Motor neuron (in vitro differentiated cells): ENCODE results near the gene TBC1D1. TPM values are rescaled to one million over a fixed set of nuclear protein-coding genes. Genes with fewer than 3 reads are reported as not detected.

Experiments
- ATAC-seq, 8 experiments: fragments of 200-7000 bp; cut with Tn5 transposase; replicated peaks in 6 of 8; 2 replicates each; pipeline ENCODE4 v1.8.0; 2021; ENCODE audit warnings: mild to moderate bottlenecking in 8 of 8, moderate library complexity in 8 of 8
- H3K27ac ChIP-seq, 2 donors: fragments of 250-450 bp; sonication (Bioruptor Pico); 2 replicates each; pipeline ENCODE4 v1.9.0; 2021; ENCODE audit warnings: antibody characterized with exemption in 2 of 2, mild to moderate bottlenecking in 2 of 2, moderate library complexity in 1 of 2
- H3K4me1 ChIP-seq, 2 donors: fragments of 250-450 bp; sonication (Bioruptor Pico); replicated peaks in 1 of 2; 2 replicates each; pipeline ENCODE4 v1.6.1; 2021; ENCODE audit warnings: antibody characterized with exemption in 2 of 2, mild to moderate bottlenecking in 2 of 2, moderate library complexity in 1 of 2
- H3K4me3 ChIP-seq, 5 donors: fragments of 250-450 bp; sonication (Bioruptor Pico); 2 replicates each; pipeline ENCODE4 v1.9.0; 2021; ENCODE audit warnings: antibody characterized with exemption in 5 of 5, mild to moderate bottlenecking in 5 of 5, moderate library complexity in 4 of 5
- WGBS, 10 experiments: fragments of 450-650 bp; shearing (Covaris generic); methylation state at CpG; one replicate each; pipeline ENCODE4 v1.0.0; 2022; 5-methylcytosine and 5-hydroxymethylcytosine counted together
- in situ Hi-C, 9 experiments: fragments of 400-800 bp; cut with MboI; loops; one replicate each; pipeline ENCODE4 v1.15.0; 2021; ENCODE audit warnings: low sequenced_read_pairs in 9 of 9, low pct_unique_long_range_greater_than_20kb in 2 of 9; ENCODE audit not compliant: unreplicated experiment in 9 of 9
- total RNA-seq, 8 experiments: library from RNA; unstranded; fragments of 300-600 nt; gene quantifications; 2 replicates each; pipeline versions ENCODE4 v1.2.3 to v1.2.4, GENCODE V29; 2022

TBC1D1 gene
- total RNA-seq, 8 experiments from 2014 or later: 14.3 to 83.6 (median 36.8) TPM

GRCh38 chr4:38095691-38096090 is 204.8 kb downstream of the TBC1D1 start:
- H3K27ac ChIP-seq: no peak overlapping the region
- ATAC-seq: no peak
- peaks cover 4 to 9% of the 10 kb centered on the region in 2 donors for H3K4me1 ChIP-seq
- 95 to 100% (median 99%) methylated on average over 1 to 8 of the region's 8 CpGs; no CpG with 5 or more reads in 2 of the 10 experiments for WGBS, 10 experiments
- in situ Hi-C loops: no loop called here
- H3K4me3 ChIP-seq: no peak overlapping the region

- in situ Hi-C loops: no loop called here
- H3K4me1 ChIP-seq: peaks cover 2 to 4% of the 10 kb centered on the region in 2 donors
- H3K4me3 ChIP-seq: no peak overlapping the region
- 80 to 100% (median 98%) methylated on average over 1 to 4 of the region's 4 CpGs; no CpG with 5 or more reads in 2 of the 10 experiments for WGBS, 10 experiments
- no peak overlapping the region for H3K27ac ChIP-seq
- no peak for ATAC-seq
Observed at GRCh38 chr4:38097818-38098217, 206.9 kb downstream of the TBC1D1 start.

GRCh38 chr4:38099020-38099600 is 208.2 kb downstream of the TBC1D1 start:
- no peak for ATAC-seq
- Histone ChIP-seq H3K4me3 (no peak overlapping the region), H3K4me1 (peaks cover 2 to 7% of the 10 kb centered on the region in 2 donors), H3K27ac (no peak overlapping the region)
- in situ Hi-C loops: no loop called here
- 72 to 100% (median 94%) methylated on average over 1 to 4 of the region's 4 CpGs for WGBS, 10 experiments

- WGBS, 10 experiments: 30 to 100% (median 94%) methylated on average over 1 to 3 of the region's 3 CpGs
- H3K27ac ChIP-seq: no peak overlapping the region
- no peak overlapping the region for H3K4me3 ChIP-seq
- ATAC-seq: peak in 2 of 8 experiments; percentile 23 to 29
- in situ Hi-C loops: no loop called here
- H3K4me1 ChIP-seq: peaks cover 0 to 2% of the 10 kb centered on the region in 2 donors
Observed at GRCh38 chr4:38099908-38100407, 209.1 kb downstream of the TBC1D1 start.

- no peak overlapping the region for H3K4me3 ChIP-seq
- in situ Hi-C loops: no loop called here
- no peak overlapping the region for H3K27ac ChIP-seq
- WGBS, 10 experiments: 89 to 100% (median 97%) methylated on average over 1 to 5 of the region's 5 CpGs; no CpG with 5 or more reads in 2 of the 10 experiments
- ATAC-seq: no peak
- H3K4me1 ChIP-seq: peaks cover 4 to 6% of the 10 kb centered on the region in 2 donors
Observed at GRCh38 chr4:38100474-38101255, 209.8 kb downstream of the TBC1D1 start.

- H3K27ac ChIP-seq: no peak overlapping the region
- WGBS, 10 experiments: 0 to 92% (median 52%) methylated on average over 1 to 3 of the region's 4 CpGs; no CpG with 5 or more reads in 2 of the 10 experiments
- no peak overlapping the region for H3K4me3 ChIP-seq
- peaks cover 12 to 15% of the 10 kb centered on the region in 2 donors for H3K4me1 ChIP-seq
- ATAC-seq: peak in 3 of 8 experiments; percentile 62 to 85 (median 73)
- in situ Hi-C loops: no loop called here
Observed at GRCh38 chr4:38101563-38101962, 210.7 kb downstream of the TBC1D1 start.

GRCh38 chr4:38102957-38103588 is 212.2 kb downstream of the TBC1D1 start:
- H3K4me1 ChIP-seq: peaks cover 12 to 16% of the 10 kb centered on the region in 2 donors
- H3K27ac ChIP-seq: no peak overlapping the region
- WGBS, 10 experiments: 63 to 100% (median 86%) methylated on average over 1 to 7 of the region's 7 CpGs
- no peak overlapping the region for H3K4me3 ChIP-seq
- in situ Hi-C loops: no loop called here
- peak in 4 of 8 experiments; percentile 22 to 60 (median 26) for ATAC-seq

- H3K4me1 ChIP-seq: peaks cover 24 to 33% of the 10 kb centered on the region in 2 donors
- in situ Hi-C loops: no loop called here
- peak in 5 of 8 experiments; percentile 48 to 77 (median 67) for ATAC-seq
- whole genome bisulfite sequencing, 10 experiments: 64 to 96% (median 84%) methylated on average over 3 to 6 of the region's 7 CpGs; no CpG with 5 or more reads in 2 of the 10 experiments
- H3K4me3 ChIP-seq: no peak overlapping the region
- peak overlapping the region in 1 of 2 donors; percentile 5 for H3K27ac ChIP-seq
Observed at GRCh38 chr4:38105475-38106220, 214.8 kb downstream of the TBC1D1 start.

GRCh38 chr4:38106311-38106710 is 215.4 kb downstream of the TBC1D1 start:
- in situ Hi-C loops: no loop called here
- Histone ChIP-seq H3K27ac (peak overlapping the region in 1 of 2 donors; percentile 5), H3K4me3 (no peak overlapping the region), H3K4me1 (peaks cover 24 to 36% of the 10 kb centered on the region in 2 donors)
- ATAC-seq: peak in 2 of 8 experiments; percentile 4 to 15
- 78 to 100% (median 100%) methylated on average over 1 to 3 of the region's 4 CpGs; no CpG with 5 or more reads in 5 of the 10 experiments for WGBS, 10 experiments

- Histone ChIP-seq H3K27ac (no peak overlapping the region), H3K4me3 (no peak overlapping the region), H3K4me1 (peaks cover 29 to 42% of the 10 kb centered on the region in 2 donors)
- in situ Hi-C loops: no loop called here
- ATAC-seq: no peak
- WGBS, 10 experiments: 70 to 100% (median 94%) methylated on average over 2 to 3 of the region's 10 CpGs; no CpG with 5 or more reads in 5 of the 10 experiments
Observed at GRCh38 chr4:38106886-38107514, 216.1 kb downstream of the TBC1D1 start.

- 80 to 83% methylated on average over 1 to 2 of the region's 2 CpGs; no CpG with 5 or more reads in 8 of the 10 experiments for WGBS, 10 experiments
- H3K27ac ChIP-seq: no peak overlapping the region
- peaks cover 35 to 50% of the 10 kb centered on the region in 2 donors for H3K4me1 ChIP-seq
- in situ Hi-C loops: no loop called here
- no peak overlapping the region for H3K4me3 ChIP-seq
- ATAC-seq: peak in 3 of 8 experiments; percentile 20 to 76 (median 54)
Observed at GRCh38 chr4:38107818-38108217, 216.9 kb downstream of the TBC1D1 start.

GRCh38 chr4:38109370-38109769 is 218.5 kb downstream of the TBC1D1 start:
- no peak for ATAC-seq
- Histone ChIP-seq H3K27ac (no peak overlapping the region), H3K4me1 (peaks cover 45 to 61% of the 10 kb centered on the region in 2 donors), H3K4me3 (no peak overlapping the region)
- in situ Hi-C loops: no loop called here
- 33 to 94% (median 64%) methylated on average over 1 to 3 of the region's 3 CpGs; no CpG with 5 or more reads in 3 of the 10 experiments for WGBS, 10 experiments
